ENCODE data around the gene ABCC10.

DNA sequence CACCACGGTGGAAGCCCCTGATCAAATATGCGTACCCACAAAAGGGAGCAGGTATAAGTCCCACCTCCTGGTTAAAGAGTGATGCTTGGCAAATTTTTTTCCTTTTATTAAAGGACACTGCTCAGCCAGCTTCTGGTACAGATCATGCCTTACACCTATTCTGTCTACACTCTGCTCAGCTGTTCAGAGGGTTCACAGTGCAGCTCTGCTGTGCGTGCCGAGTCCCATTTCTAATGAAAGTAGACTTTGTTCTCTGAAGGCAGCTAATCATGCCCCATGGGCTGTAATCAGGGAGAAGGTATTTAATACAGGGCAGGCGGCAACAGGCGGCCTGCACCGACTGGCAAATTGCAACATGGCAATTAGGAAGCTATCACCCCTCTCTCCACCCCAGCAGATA lies 66.5 kb downstream of the ABCC10 start:
- TF ChIP-seq, protein P1, sequence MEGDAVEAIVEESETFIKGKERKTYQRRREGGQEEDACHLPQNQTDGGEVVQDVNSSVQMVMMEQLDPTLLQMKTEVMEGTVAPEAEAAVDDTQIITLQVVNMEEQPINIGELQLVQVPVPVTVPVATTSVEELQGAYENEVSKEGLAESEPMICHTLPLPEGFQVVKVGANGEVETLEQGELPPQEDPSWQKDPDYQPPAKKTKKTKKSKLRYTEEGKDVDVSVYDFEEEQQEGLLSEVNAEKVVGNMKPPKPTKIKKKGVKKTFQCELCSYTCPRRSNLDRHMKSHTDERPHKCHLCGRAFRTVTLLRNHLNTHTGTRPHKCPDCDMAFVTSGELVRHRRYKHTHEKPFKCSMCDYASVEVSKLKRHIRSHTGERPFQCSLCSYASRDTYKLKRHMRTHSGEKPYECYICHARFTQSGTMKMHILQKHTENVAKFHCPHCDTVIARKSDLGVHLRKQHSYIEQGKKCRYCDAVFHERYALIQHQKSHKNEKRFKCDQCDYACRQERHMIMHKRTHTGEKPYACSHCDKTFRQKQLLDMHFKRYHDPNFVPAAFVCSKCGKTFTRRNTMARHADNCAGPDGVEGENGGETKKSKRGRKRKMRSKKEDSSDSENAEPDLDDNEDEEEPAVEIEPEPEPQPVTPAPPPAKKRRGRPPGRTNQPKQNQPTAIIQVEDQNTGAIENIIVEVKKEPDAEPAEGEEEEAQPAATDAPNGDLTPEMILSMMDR (IDR thresholded peaks at IDR 0.05): no peak
- TF ChIP-seq POLR2A (IDR thresholded peaks at IDR 0.05): no peak
